A673 (cell line): Measurements from ENCODE around the gene RIMKLB.
"Not testable (repeated sequence)": the region's sequence is repeated elsewhere in the genome, so short reads cannot be mapped to it uniquely, and the experiment has no call there.

Experiments
- CTCF ChIP-seq: fragments of 300-800, 200-600 bp; sonication (generic); conservative IDR thresholded peaks from 2 replicates; pipeline ENCODE4 v1.5.1; 2017; ENCODE audit warnings: low read depth, mild to moderate bottlenecking, antibody characterized with exemption, low read length, moderate library complexity, mixed read lengths
- EZH2 ChIP-seq: fragments of 200-600 bp; sonication (generic); IDR thresholded peaks from 2 replicates; pipeline ENCODE4 v1.6.1; 2017; ENCODE audit warnings: borderline replicate concordance, low read depth, mild to moderate bottlenecking, mixed read lengths, antibody characterized with exemption, low read length; ENCODE audit not compliant: poor library complexity, severe bottlenecking

DNA sequence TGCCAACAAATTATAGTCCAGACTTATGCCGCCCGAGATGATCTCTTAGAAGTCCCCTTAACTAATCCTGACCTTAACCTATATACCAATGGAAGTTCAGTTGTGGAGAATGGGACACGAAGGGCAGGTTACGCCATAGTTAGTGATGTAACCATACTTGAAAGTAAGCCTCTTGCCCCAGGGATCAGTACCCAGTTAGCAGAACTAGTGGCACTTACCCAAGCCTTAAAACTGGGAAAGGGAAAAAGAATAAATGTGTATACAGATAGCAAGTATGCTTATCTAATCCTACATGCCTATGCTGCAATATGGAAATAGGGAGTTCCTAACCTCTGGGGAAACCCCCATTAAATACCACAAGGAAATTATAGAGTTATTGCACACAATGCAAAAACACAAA is 95.4 kb downstream of the RIMKLB start:
- not testable (repeated sequence) for TF ChIP-seq CTCF, EZH2
